ENCODE measurements around the gene PAPOLA.

The PAPOLA gene

DNA sequence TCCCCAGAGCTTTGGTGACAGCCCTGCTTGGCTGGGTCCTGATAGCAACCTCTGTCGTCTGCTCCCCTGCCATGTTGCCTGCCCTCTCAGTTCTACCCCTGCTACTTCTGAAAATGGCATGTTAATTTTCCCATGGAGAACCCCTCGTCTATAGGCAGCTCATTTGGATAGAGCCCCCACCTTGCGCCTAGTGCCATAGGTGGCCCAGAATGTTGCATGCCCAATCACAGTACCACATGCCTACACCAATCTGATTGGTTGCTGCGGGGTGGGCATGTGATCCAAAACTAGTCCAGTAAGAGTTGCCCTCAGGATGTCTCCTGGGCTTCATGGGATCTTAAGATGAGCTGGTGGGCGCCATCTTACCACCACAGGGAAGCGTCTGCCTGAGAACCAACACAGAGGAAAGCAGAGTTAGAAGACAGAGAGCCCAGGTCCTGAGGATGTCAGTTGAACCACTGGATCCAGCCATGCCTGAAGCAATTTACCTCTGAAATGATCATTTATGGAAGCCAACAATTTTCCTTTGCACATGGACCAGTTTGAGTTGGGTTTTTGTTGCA lies 85.7 kb downstream of the PAPOLA start:
- DNase-seq (ENCODE audit: low read depth): no peak
- TF ChIP-seq CTCF (IDR thresholded peaks at IDR 0.05; ENCODE audit: insufficient read depth, low read depth, low read length, missing control alignments): no peak
- no peak overlapping the region for H3K4me3 ChIP-seq (ENCODE audit: low read depth, low read length)

- no peak for DNase-seq (ENCODE audit: low read depth)
- no peak for TF ChIP-seq CTCF (IDR thresholded peaks at IDR 0.05; ENCODE audit: insufficient read depth, low read depth, low read length, missing control alignments)
- H3K4me3 ChIP-seq (ENCODE audit: low read depth, low read length): no peak overlapping the region
Measured at GRCh38 chr14:96588410-96589257, 86.5 kb downstream of the PAPOLA start.

DNA sequence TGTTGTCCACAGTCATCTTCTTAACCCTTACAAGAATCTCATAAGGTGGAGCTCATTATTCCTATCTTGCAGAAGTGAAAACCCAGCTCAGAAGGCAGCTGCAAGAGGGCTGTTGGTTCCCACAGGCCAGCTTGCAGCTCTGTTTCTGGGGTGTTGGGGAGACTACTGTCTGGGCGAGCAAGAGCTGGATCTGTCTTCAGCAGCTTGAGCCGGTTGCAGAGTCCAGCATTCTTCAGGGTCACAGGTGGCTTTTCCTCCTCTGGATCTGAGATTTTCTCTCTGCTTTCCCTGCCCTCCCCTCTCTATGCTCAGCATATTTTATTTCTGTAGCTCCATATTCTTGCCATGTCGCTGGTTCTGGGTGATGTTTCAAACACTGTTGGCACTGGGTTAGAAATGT lies 87.4 kb downstream of the PAPOLA start:
- TF ChIP-seq CTCF (IDR thresholded peaks at IDR 0.05; ENCODE audit: insufficient read depth, low read depth, low read length, missing control alignments): no peak
- no peak for DNase-seq (ENCODE audit: low read depth)
- H3K4me3 ChIP-seq (ENCODE audit: low read depth, low read length): no peak overlapping the region

DNA sequence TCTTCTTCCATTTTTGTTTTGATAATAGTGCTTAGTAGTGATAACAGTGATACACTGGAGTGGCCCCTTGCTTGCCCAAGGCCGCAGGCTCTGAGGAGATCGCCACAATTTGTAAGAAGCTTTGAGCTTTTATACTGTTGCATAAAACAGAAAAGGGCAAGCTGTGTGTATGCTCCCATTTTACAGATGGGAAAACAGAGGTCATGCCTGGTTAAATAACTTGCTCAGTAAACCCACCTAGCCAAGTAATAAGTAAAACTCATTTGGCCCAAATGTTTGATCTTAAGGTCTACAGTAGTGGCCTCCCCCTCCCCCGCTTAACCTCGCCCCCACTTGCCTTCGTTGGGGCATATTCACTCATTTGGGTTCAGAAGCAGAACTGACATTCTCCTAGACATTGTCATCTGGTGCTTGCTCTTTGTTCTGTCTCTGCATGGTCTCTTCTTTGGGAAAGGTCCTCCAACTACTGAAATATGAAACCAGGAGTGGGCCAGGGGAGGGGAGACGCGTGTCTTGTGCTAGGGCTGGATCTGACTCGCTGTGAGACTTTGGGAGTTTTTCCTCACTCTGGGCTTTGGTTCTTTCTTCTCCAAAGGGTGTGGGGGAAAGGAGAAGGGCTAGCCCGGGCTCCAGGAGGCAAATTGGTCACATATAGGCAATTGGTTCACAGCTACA lies 88.1 kb downstream of the PAPOLA start:
- no peak for DNase-seq (ENCODE audit: low read depth)
- TF ChIP-seq CTCF (IDR thresholded peaks at IDR 0.05; ENCODE audit: insufficient read depth, low read depth, low read length, missing control alignments): no peak

GRCh38 chr14:96592591-96593386 lies 90.6 kb downstream of the PAPOLA start:
- no peak for TF ChIP-seq CTCF (IDR thresholded peaks at IDR 0.05; ENCODE audit: insufficient read depth, low read depth, low read length, missing control alignments)
- H3K4me3 ChIP-seq (ENCODE audit: low read depth, low read length): peak overlapping the region; percentile 60
- DNase-seq (ENCODE audit: low read depth): peak; percentile 56

More for the DNA sequence above, 88.1 kb downstream of the PAPOLA start:
- no peak overlapping the region for H3K4me3 ChIP-seq (ENCODE audit: low read depth, low read length)

GRCh38 chr14:96594961-96595360 lies 92.8 kb downstream of the PAPOLA start:
- no peak overlapping the region for H3K4me3 ChIP-seq (ENCODE audit: low read depth, low read length)
- no peak for TF ChIP-seq CTCF (IDR thresholded peaks at IDR 0.05; ENCODE audit: insufficient read depth, low read depth, low read length, missing control alignments)
- DNase-seq (ENCODE audit: low read depth): no peak

Measured in GM12865 (cell line).